Naive thymus-derived CD4-positive, alpha-beta T cell (primary cell): Measurements from ENCODE around the gene NRCAM. TPM values are rescaled to one million over a fixed set of nuclear protein-coding genes. Genes with fewer than 3 reads are reported as not detected.

Experiments
- ATAC-seq: fragments of 150-1000 bp; cut with Tn5 transposase; 2 replicates; pipeline ENCODE4 v1.10.0; 2021; ENCODE audit warnings: mild to moderate bottlenecking, moderate library complexity
- CTCF ChIA-PET: fragments of 350-600 bp; sonication (Branson Sonifier 250); formaldehyde crosslinking; loops from one replicate; lab custom pipeline; 2021; ENCODE audit warnings: antibody characterized with exemption; lab: Charles Lee
- POLR2A ChIA-PET: fragments of 350-600 bp; sonication (Branson Sonifier 250); formaldehyde crosslinking; loops from one replicate; lab custom pipeline; 2021; ENCODE audit warnings: antibody characterized with exemption, inconsistent platforms; lab: Charles Lee
- DNase-seq, 9 donors: peaks; one replicate each; pipeline versions ENCODE4 v3.0.0 to v3.0.0-alpha.2; 2020 to 2022; ENCODE audit warnings: mixed read lengths in 1 of 9
- H3K27ac ChIP-seq: one replicate; pipeline ENCODE4 v1.7.0; 2013; ENCODE audit warnings: mild to moderate bottlenecking, low read depth, low read length, moderate library complexity
- H3K27me3 ChIP-seq, 2 donors: one replicate each; pipeline ENCODE4 v1.7.0; 2013; ENCODE audit warnings: low read length in 2 of 2, mild to moderate bottlenecking in 2 of 2, moderate library complexity in 2 of 2; ENCODE audit not compliant: control insufficient read depth in 2 of 2, insufficient read depth in 2 of 2
- H3K36me3 ChIP-seq, 3 experiments: 1 replicate in 2 of 3; 2 replicates in 1 of 3; pipeline ENCODE4 v1.7.0; 2013; ENCODE audit warnings: low read length in 3 of 3, mild to moderate bottlenecking in 3 of 3, moderate library complexity in 1 of 3; ENCODE audit not compliant: insufficient read depth in 3 of 3, control insufficient read depth in 2 of 3
- H3K4me1 ChIP-seq, 2 donors: one replicate each; pipeline ENCODE4 v1.7.0; 2013; ENCODE audit warnings: low read length in 2 of 2, mild to moderate bottlenecking in 2 of 2, moderate library complexity in 1 of 2; ENCODE audit not compliant: control insufficient read depth in 2 of 2, insufficient read depth in 2 of 2
- H3K4me3 ChIP-seq: 2 replicates; pipeline ENCODE4 v1.7.0; 2013; ENCODE audit warnings: mild to moderate bottlenecking, low read length
- H3K9me3 ChIP-seq, 3 experiments: 1 replicate in 2 of 3; 2 replicates in 1 of 3; pipeline ENCODE4 v1.7.0; 2013; ENCODE audit warnings: low read length in 3 of 3; ENCODE audit not compliant: control insufficient read depth in 2 of 3
- H3K27ac Mint-ChIP-seq, 9 donors: one replicate each; pipeline ENCODE4 v1.8.0; 2020 to 2022; ENCODE audit warnings: mixed read lengths in 9 of 9, mild to moderate bottlenecking in 8 of 9, moderate library complexity in 5 of 9, inconsistent platforms in 2 of 9
- H3K27me3 Mint-ChIP-seq, 5 donors: one replicate each; pipeline ENCODE4 v1.8.0; 2021 to 2022; ENCODE audit warnings: mixed read lengths in 5 of 5, mild to moderate bottlenecking in 1 of 5
- H3K36me3 Mint-ChIP-seq, 5 donors: one replicate each; pipeline ENCODE4 v1.8.0; 2020 to 2022; ENCODE audit warnings: mixed read lengths in 5 of 5, mild to moderate bottlenecking in 3 of 5, inconsistent platforms in 1 of 5
- H3K4me1 Mint-ChIP-seq, 7 donors: one replicate each; pipeline ENCODE4 v1.8.0; 2020 to 2022; ENCODE audit warnings: mixed read lengths in 7 of 7, mild to moderate bottlenecking in 3 of 7, inconsistent platforms in 1 of 7
- H3K4me3 Mint-ChIP-seq, 10 donors: one replicate each; pipeline ENCODE4 v1.8.0; 2020 to 2022; ENCODE audit warnings: mild to moderate bottlenecking in 10 of 10, mixed read lengths in 10 of 10, moderate library complexity in 6 of 10, inconsistent platforms in 2 of 10
- H3K9me3 Mint-ChIP-seq, 11 donors: one replicate each; pipeline ENCODE4 v1.8.0; 2020 to 2022; ENCODE audit warnings: mixed read lengths in 11 of 11, mild to moderate bottlenecking in 4 of 11, inconsistent platforms in 1 of 11, moderate library complexity in 1 of 11
- intact Hi-C, 2 donors: fragments of 100-400 bp; cut with micrococcal nuclease; formaldehyde crosslinking; loops; one replicate each; pipeline ENCODE4 v1.15.1; 2023
- polyA plus RNA-seq, 2 donors: library from polyadenylated mRNA; unstranded; fragments of 300-500 nt; fragmentation: Illumina TruSeq; gene quantifications; one replicate each; pipeline ENCODE4 v1.2.3, GENCODE V29; 2021
- total RNA-seq, 6 experiments: library from RNA in 5 of 6; stranded (reverse) in 5 of 6; gene quantifications; 1 replicate in 5 of 6; 2 replicates in 1 of 6; pipeline ENCODE4 v1.2.3 and lab custom pipeline; 2021 to 2026

NRCAM gene
- total and polyA plus RNA-seq, 7 experiments from 2014 or later: 2.1 to 13.6 (median 6.4) TPM; not detected in 1

DNA sequence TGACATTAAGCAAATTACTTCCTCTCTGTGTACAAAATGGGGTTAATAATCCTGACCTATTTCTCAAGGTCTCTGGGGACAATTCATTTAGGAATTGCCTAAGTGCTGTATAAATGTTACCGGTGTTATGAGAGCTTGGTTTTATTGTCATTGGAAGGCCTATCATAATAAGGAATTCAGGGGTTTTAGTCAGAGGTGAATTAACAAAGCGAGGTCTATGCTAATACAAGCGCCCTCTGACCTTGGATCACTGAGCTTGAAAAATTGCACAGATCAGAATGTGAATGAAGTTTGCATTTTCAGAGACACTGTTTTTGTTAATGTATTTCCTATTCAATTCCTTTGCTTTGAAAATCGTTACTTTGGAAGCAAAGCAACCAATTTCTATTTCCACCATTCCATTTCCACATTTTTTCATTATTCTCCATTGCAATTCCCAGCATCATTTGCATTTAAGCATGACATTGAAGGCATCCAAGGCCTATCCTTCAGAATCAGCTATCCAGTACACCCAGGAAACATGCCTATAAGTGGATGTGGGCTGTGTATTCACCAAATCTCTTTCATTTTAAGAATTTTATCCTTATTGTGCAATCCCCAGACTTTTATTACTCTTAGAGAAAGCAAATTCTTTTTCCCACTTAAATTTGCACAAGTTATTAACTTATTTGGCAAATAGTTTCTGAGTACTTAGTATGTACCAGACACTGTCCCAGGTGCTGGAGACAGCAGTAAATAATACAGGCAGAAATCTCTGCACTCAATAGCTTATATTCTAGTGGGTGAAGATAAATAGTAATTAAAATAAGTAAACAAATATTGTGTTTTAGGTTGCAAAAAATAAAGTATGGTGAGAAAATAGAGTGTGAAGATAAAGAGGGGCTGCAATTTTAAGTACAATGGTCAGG is 133.1 kb downstream of the NRCAM start:
- ChIA-PET POLR2A (no interaction called here), CTCF (no interaction called here)
- Mint-ChIP-seq H3K9me3 (no peaks in the 10 kb centered on the region), H3K27ac (no peak overlapping the region), H3K4me3 (no peak overlapping the region), H3K27me3 (no peaks in the 10 kb centered on the region), H3K36me3 (peaks cover 0 to 5% (median 0%) of the 10 kb centered on the region in 5 donors), H3K4me1 (no peaks in the 10 kb centered on the region)
- no peak overlapping the region for H3K27ac ChIP-seq
- no peak overlapping the region for H3K4me3 ChIP-seq
- no peaks in the 10 kb centered on the region for H3K4me1 ChIP-seq
- ATAC-seq (no peak), DNase-seq (no peak)
- H3K27me3 ChIP-seq: no peaks in the 10 kb centered on the region
- H3K9me3 ChIP-seq: no peaks in the 10 kb centered on the region
- intact Hi-C loops: no loop called here
- no peaks in the 10 kb centered on the region for H3K36me3 ChIP-seq

DNA sequence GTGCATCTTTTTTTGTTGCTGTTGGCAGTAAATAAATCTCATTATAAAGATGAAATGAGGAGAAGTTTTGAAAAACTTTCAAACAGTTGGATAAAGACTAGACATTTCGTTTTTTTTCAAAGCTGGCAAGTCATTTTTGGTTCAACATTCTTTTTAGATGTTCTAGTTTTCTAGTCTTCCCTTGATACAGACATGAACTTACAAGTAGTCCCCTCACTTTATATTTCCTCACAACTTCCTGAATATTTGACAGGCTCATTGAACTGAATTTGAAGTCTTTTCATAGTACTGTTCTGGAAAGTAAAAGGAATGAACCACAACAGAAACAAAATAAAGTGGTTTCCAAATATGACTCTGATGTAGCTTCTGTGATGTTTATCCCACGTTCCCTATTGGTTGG is 134.2 kb downstream of the NRCAM start:
- ChIA-PET POLR2A (no interaction called here), CTCF (no interaction called here)
- Histone ChIP-seq H3K27ac (no peak overlapping the region), H3K4me3 (no peak overlapping the region), H3K27me3 (no peaks in the 10 kb centered on the region), H3K9me3 (no peaks in the 10 kb centered on the region), H3K4me1 (no peaks in the 10 kb centered on the region), H3K36me3 (no peaks in the 10 kb centered on the region)
- Mint-ChIP-seq H3K27me3 (no peaks in the 10 kb centered on the region), H3K27ac (no peak overlapping the region), H3K4me3 (no peak overlapping the region), H3K36me3 (peaks cover 0 to 5% (median 4%) of the 10 kb centered on the region in 5 donors), H3K4me1 (no peaks in the 10 kb centered on the region), H3K9me3 (peaks cover 0 to 2% (median 0%) of the 10 kb centered on the region in 11 donors)
- no peak for ATAC-seq
- intact Hi-C loops: no loop called here
- DNase-seq: no peak

DNA sequence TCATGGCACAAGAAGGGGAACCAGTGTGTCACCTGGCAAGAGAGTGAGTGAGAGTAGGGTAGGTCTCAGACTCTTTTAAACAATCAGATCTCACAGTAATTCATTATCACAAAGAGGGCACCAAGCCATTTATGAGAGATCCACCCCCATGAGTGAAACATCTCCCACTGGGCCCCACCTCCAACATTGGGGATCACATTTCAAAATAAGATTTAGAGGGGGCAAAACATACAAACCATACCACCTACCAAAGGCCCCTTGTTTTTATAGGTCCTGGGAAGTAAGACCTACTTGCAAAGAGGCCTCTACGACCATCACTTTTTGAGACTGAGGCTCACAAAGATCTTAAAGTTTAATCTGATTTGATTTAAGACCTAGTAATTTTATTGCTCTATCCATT is 134.9 kb downstream of the NRCAM start:
- Mint-ChIP-seq H3K4me1 (no peaks in the 10 kb centered on the region), H3K4me3 (no peak overlapping the region), H3K36me3 (peaks cover 0 to 6% (median 4%) of the 10 kb centered on the region in 5 donors), H3K9me3 (peaks cover 0 to 2% (median 0%) of the 10 kb centered on the region in 11 donors), H3K27me3 (no peaks in the 10 kb centered on the region), H3K27ac (no peak overlapping the region)
- ATAC-seq (no peak), DNase-seq (no peak)
- H3K27ac ChIP-seq: no peak overlapping the region
- H3K36me3 ChIP-seq: no peaks in the 10 kb centered on the region
- H3K27me3 ChIP-seq: no peaks in the 10 kb centered on the region
- H3K9me3 ChIP-seq: no peaks in the 10 kb centered on the region
- CTCF ChIA-PET: no interaction called here
- POLR2A ChIA-PET: no interaction called here
- intact Hi-C loops: no loop called here
- H3K4me1 ChIP-seq: no peaks in the 10 kb centered on the region
- no peak overlapping the region for H3K4me3 ChIP-seq

DNA sequence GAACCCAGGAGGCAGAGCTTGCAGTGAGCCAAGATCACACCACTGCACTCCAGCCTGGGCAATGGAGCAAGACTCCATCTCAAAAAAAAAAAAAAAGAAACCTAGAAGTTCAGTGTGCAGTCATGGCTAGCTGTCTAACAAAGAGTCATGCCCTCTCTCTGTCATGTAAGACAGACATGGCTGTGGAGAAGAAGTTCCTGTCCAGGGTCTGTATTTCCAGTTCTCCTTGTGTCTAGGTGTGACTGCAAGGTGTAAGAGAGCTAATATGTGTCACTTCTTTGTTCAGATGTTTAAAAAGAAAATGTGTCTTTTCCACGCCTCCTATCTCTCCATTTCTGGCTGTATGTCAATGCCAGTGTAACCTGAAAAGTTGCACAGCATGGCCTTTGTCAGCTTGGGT is 139.5 kb downstream of the NRCAM start:
- Mint-ChIP-seq H3K27ac (no peak overlapping the region), H3K27me3 (peaks cover 0 to 3% (median 0%) of the 10 kb centered on the region in 5 donors), H3K4me3 (no peak overlapping the region), H3K4me1 (no peaks in the 10 kb centered on the region), H3K9me3 (peaks cover 0 to 2% (median 0%) of the 10 kb centered on the region in 11 donors), H3K36me3 (peaks cover 0 to 6% (median 4%) of the 10 kb centered on the region in 5 donors)
- intact Hi-C loops: no loop called here
- ChIA-PET CTCF (no interaction called here), POLR2A (no interaction called here)
- no peak for ATAC-seq
- Histone ChIP-seq H3K9me3 (no peaks in the 10 kb centered on the region), H3K4me3 (no peak overlapping the region), H3K4me1 (no peaks in the 10 kb centered on the region), H3K36me3 (no peaks in the 10 kb centered on the region), H3K27me3 (no peaks in the 10 kb centered on the region), H3K27ac (no peak overlapping the region)
- no peak for DNase-seq

DNA sequence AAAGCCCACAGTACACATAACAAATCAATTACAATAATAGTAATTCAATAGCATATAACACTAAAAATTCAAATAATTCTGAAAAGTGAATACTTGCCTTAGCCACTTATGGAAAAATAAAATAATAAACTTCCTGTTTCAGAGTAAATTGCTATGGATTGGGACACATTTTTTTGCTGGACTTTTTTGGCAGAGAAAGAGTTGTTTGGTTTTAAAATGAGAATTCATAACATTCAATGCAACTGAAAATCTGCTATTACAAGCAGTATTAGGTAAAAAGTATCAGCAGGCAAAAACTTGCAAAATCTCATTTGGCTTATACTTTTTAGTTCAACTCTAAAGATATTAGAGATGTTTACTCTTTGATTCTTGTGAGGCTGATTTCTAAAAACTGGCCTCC is 141.7 kb downstream of the NRCAM start:
- intact Hi-C loops: no loop called here
- no peaks in the 10 kb centered on the region for H3K36me3 ChIP-seq
- Mint-ChIP-seq H3K9me3 (peaks cover 0 to 2% (median 0%) of the 10 kb centered on the region in 11 donors), H3K27ac (no peak overlapping the region), H3K4me1 (peaks cover 0 to 3% (median 0%) of the 10 kb centered on the region in 7 donors), H3K4me3 (no peak overlapping the region), H3K36me3 (peaks cover 0 to 9% (median 6%) of the 10 kb centered on the region in 5 donors), H3K27me3 (peaks cover 0 to 3% (median 0%) of the 10 kb centered on the region in 5 donors)
- CTCF ChIA-PET: no interaction called here
- H3K27me3 ChIP-seq: no peaks in the 10 kb centered on the region
- ATAC-seq (no peak), DNase-seq (no peak)
- H3K27ac ChIP-seq: no peak overlapping the region
- H3K9me3 ChIP-seq: no peaks in the 10 kb centered on the region
- H3K4me1 ChIP-seq: no peaks in the 10 kb centered on the region
- POLR2A ChIA-PET: no interaction called here
- no peak overlapping the region for H3K4me3 ChIP-seq

DNA sequence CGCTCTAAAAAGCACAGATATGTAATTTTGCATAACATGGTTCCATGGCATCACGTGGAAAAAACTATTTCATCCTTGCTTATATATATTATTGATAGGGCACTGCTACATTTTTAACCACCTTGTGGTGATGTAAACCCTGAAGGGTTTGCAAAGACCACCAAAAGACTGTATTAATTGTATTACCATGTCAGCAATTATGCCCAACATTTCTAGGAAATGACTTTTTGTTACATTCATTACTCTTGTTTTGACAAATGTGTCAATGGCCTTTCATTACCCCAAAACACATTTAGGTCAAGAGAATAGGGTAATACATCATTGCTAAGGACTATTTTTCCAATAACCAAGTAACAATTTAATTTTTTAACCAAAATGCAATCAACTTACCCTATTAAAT is 142.2 kb downstream of the NRCAM start:
- no peak for ATAC-seq
- CTCF ChIA-PET: no interaction called here
- H3K27ac Mint-ChIP-seq: no peak overlapping the region

More for the DNA sequence above, 142.2 kb downstream of the NRCAM start:
- POLR2A ChIA-PET: no interaction called here
- peaks cover 0 to 3% (median 0%) of the 10 kb centered on the region in 7 donors for H3K4me1 Mint-ChIP-seq
- intact Hi-C loops: no loop called here
- H3K4me3 ChIP-seq: no peak overlapping the region
- H3K36me3 Mint-ChIP-seq: peaks cover 0 to 9% (median 3%) of the 10 kb centered on the region in 5 donors
- no peaks in the 10 kb centered on the region for H3K36me3 ChIP-seq
- peaks cover 0 to 3% (median 0%) of the 10 kb centered on the region in 5 donors for H3K27me3 Mint-ChIP-seq
- no peak overlapping the region for H3K27ac ChIP-seq
- no peaks in the 10 kb centered on the region for H3K4me1 ChIP-seq
- H3K9me3 Mint-ChIP-seq: peaks cover 0 to 2% (median 0%) of the 10 kb centered on the region in 11 donors
- no peaks in the 10 kb centered on the region for H3K27me3 ChIP-seq
- no peak for DNase-seq
- no peak overlapping the region for H3K4me3 Mint-ChIP-seq
- no peaks in the 10 kb centered on the region for H3K9me3 ChIP-seq
